ENCODE data around the gene WFIKKN2. TPM values are rescaled to one million over a fixed set of nuclear protein-coding genes. Genes with fewer than 3 reads are reported as not detected.

WFIKKN2 gene
- total RNA-seq, 1 experiment from 2014 or later = 0.05 TPM

DNA sequence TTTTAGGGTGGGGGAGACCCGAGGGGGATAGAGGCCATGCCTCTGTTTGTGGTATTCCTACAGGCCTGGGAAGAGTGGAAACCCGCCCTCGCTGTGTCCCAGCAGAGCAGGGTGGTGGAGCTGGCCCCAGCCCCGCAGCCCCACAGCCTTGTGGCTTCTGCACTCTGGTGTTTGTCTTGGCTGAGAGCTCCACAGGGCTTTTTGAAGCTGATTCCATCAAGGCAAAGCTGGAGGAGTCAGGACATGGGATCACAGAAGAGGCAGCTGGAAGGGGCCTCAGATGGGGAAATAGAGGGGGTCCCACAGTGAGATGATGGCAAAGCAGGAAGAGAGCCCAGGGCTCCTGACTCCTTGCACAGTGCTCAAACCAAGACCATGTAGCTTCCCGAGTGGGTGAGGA, 5.0 kb upstream of the WFIKKN2 start (continued):
- no peak for TF ChIP-seq FOSL1 (IDR thresholded peaks at IDR 0.05; ENCODE audit: low read depth)
- TF ChIP-seq EZH2phosphoT487 (IDR thresholded peaks at IDR 0.05; ENCODE audit: borderline replicate concordance) = no peak
- TF ChIP-seq, protein P1, sequence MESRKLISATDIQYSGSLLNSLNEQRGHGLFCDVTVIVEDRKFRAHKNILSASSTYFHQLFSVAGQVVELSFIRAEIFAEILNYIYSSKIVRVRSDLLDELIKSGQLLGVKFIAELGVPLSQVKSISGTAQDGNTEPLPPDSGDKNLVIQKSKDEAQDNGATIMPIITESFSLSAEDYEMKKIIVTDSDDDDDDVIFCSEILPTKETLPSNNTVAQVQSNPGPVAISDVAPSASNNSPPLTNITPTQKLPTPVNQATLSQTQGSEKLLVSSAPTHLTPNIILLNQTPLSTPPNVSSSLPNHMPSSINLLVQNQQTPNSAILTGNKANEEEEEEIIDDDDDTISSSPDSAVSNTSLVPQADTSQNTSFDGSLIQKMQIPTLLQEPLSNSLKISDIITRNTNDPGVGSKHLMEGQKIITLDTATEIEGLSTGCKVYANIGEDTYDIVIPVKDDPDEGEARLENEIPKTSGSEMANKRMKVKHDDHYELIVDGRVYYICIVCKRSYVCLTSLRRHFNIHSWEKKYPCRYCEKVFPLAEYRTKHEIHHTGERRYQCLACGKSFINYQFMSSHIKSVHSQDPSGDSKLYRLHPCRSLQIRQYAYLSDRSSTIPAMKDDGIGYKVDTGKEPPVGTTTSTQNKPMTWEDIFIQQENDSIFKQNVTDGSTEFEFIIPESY (IDR thresholded peaks at IDR 0.05; ENCODE audit: extremely low read depth, insufficient replicate concordance, low read length) = no peak
- TF ChIP-seq ZNF274 (IDR thresholded peaks at IDR 0.05; ENCODE audit: low read depth, low read length) = no peak

DNA sequence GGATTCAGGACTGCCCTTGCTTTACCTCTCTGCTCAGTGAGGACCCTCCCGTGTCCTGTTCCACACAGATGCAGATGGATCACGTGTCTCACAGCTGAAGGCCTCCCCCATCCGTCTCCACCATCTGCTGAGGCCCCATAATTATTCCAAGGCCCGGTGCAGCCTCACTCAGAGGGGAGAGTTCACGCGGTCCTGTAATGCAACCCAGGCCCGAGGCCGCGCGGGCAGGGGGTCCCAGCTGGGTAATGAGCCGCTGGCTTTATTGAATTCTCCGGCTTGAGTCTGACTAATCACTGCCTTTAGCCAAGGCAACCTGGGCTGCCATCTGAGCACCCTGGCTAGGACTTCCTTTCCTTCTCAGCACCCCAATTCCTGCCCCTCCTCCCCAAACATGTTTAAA, 4.4 kb upstream of the WFIKKN2 start:
- Histone ChIP-seq H3K4me3 (replicated peaks in 1 of 2; ENCODE audit: low read depth in 1 of 2, low read length in 2 of 2) (no peak overlapping the region), H3K4me1 (ENCODE audit: control insufficient read depth in 1 of 2, insufficient read depth in 2 of 2, low read length in 2 of 2) (no peaks in the 10 kb centered on the region), H3K9me3 (ENCODE audit: control insufficient read depth in 1 of 2, insufficient read depth in 1 of 2, low read depth in 1 of 2, low read length in 2 of 2) (no peaks in the 10 kb centered on the region), H3K9ac (ENCODE audit: low read length) (no peak overlapping the region), H3K36me3 (ENCODE audit: control insufficient read depth in 1 of 2, insufficient read depth in 2 of 2, low read length in 2 of 2) (no peaks in the 10 kb centered on the region), H3K27ac (ENCODE audit: low read depth, low read length) (no peak overlapping the region), H3K9me2 (ENCODE audit: insufficient read depth) (no peaks in the 10 kb centered on the region), H4K20me1 (ENCODE audit: insufficient read depth) (no peaks in the 10 kb centered on the region), H3K79me2 (ENCODE audit: insufficient read depth, low read length) (no peaks in the 10 kb centered on the region), H3K4me2 (ENCODE audit: low read length) (no peak overlapping the region), H2AFZ (ENCODE audit: low read depth, low read length, poor library complexity, severe bottlenecking) (no peak overlapping the region), H3K27me3 (ENCODE audit: insufficient read depth, low read length) (no peaks in the 10 kb centered on the region)
- no TSS peak for BruUV-seq (replicated peaks)
- DNase-seq (ENCODE audit: low read depth, low spot score) (no peak), ATAC-seq (no peak)
- ChIA-PET RAD21 (ENCODE audit: low non-redundant PET in 1 of 2, low total read pairs in 2 of 2, uncharacterized antibody in 2 of 2, unreplicated experiment in 2 of 2) (no interaction called here), POLR2A (no interaction called here), CTCF (interaction anchor here (1.2 kb wide), 1 partner anchor 13 kb away, joined by 5 read pairs; no protein-coding TSS in a partner anchor)
- TF ChIP-seq SIN3A (IDR thresholded peaks at IDR 0.05; ENCODE audit: low read depth) (no peak), EGR1 (IDR thresholded peaks at IDR 0.05; ENCODE audit: low read depth) (no peak), POLR2A (IDR thresholded peaks at IDR 0.05; ENCODE audit: borderline replicate concordance, extremely low read depth, insufficient read depth, insufficient read length) (no peak), POLR2AphosphoS5 (IDR thresholded peaks at IDR 0.05; ENCODE audit: low read depth, low read length) (no peak), TCF7L2 (IDR thresholded peaks at IDR 0.05; ENCODE audit: borderline replicate concordance, extremely low read depth, insufficient read depth, insufficient read length) (no peak), EZH2 (IDR thresholded peaks at IDR 0.05) (no peak), ZNF274 (IDR thresholded peaks at IDR 0.05; ENCODE audit: low read depth, low read length) (no peak)
- TF ChIP-seq, protein P2, sequence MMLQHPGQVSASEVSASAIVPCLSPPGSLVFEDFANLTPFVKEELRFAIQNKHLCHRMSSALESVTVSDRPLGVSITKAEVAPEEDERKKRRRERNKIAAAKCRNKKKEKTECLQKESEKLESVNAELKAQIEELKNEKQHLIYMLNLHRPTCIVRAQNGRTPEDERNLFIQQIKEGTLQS (IDR thresholded peaks at IDR 0.05) = no peak
- intact Hi-C loops (cut with micrococcal nuclease) = no loop called here
